HG03097 (cell line): ENCODE measurements around the gene EPB41L5.
A peak's percentile ranks its signal among the peaks of the same experiment; 100 is the strongest.
"Not testable (repeated sequence)": the region's sequence is repeated elsewhere in the genome, so short reads cannot be mapped to it uniquely, and the experiment has no call there.

ENCODE experiments used
- ATAC-seq: cut with Tn5 transposase; IDR thresholded peaks from one replicate; pipeline ENCODE4 v1.9.1; 2021; ENCODE audit not compliant: unreplicated experiment, low FRiP score

The EPB41L5 gene

DNA sequence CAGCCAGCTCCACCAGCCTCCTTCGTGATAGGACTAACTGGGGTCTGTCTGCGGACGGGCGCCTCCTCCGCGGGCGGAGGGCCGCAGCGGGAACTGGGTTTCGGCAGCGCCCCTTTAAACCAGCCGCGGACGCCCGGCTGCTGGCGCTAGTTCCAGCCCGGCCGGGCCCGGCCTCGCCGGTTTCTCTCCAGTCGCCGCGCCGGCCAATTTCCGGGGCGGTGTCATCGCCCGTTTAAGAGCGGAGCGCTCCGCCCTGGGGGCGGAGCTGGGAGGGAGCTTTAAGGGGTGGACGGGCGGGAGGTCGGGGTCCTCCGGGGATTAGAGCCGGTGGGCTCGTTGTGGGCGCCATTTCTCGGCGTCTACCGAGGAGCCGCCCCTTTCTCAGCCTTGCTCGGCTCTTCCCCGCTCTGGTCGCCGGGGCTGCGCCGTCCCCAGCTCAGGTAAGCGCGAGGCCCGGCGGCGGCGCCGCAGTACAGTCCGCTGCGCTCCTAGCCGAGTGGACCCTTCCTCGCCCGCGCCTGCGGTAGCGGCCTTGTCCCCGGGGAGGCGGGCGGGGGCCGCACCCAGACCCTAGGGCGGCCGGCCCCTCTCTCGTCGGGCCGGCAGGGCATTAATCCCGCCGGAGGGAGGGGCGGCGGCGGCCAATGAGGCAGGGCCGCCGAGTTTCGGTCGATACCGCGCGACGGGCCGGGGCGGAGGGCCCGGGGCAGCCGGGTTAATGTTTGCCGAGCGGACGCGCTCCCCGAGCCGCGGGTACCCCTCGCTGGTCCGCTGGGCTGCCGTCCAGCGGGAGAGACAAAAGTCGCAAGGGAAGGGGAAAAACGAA is at the start of gene EPB41L5:
Gene EPB41L5 (plus strand): TSS at position 307 of the 826 bp plus-strand sequence. CDS start 6,008 bp downstream, outside the sequence.
- ATAC-seq: peak; percentile 89

DNA sequence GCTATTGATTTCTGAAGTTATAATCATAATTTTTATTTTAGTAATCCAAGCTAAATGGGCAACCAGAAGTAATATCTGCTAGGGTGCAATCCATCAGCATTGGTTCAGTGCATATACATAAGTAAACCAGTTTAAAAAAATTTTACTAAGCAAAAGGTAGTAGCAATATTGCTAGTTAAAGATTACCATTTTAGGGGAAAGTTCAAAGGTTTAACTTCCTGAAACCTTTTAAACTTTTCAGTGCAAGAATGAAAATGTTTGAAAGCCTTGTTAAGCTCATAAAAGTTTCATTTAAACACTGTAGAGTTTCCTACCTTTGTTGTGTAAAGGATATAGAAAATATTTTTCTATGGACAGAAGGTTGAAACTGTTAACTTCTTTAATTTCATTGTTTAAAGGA is 31.0 kb upstream of the EPB41L5 start:
- no peak for ATAC-seq

DNA sequence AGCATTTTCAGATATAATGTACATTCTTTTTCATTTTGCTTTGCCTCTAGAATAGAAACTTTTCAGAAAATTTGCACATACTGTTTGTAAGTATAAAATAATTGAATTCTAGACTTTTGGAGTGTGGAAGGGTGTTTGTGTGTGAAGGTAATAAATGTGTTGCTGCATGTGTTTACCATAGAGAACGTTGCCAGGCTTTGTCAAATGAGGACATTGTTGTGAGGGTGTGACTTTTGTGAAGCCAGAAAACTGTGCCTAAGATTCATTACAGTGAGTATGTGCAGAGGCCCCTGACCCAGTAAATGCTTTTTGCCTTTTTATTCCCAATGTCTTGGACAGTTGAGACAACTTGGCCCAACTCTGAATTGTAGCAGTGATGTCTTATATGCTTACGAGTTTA is 30.4 kb upstream of the EPB41L5 start:
- ATAC-seq: no peak

DNA sequence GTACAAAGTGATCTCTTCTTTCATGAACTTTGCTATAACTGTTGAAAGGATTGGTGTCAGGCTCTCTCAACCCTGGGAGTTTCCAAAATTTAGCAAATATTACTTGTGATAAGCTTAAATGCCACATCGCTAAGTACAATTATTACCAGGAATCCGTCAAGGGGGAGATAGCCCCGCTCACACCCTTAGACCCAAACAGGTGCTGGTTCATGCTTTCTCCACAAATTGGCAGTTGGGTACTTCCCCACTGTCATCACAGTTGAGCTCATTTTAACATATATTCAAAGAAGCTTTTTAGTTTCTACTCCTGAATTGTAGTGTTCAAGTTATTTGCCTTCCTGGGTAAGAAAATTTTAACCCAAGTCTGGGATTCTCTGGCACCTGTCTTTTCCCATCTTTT is 29.8 kb upstream of the EPB41L5 start:
- no peak for ATAC-seq

DNA sequence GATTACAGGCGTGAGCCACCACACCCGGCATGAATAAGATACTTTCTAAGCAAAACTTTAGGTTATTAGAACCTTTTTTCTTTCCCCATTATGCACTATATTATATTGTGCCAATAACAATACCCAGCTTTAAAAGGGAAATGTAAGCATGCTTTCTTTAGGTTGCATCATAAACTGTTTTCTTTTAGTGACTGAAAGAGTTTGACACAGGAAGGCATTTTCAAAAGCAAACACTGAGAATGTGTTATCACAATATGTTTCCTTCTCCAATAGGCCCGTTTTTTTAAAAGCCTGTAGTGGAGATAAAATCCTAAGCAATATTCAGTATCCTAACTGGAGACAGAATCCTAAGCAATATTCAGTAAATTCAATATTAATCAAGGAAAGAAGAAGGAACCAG is 16.7 kb upstream of the EPB41L5 start:
- no peak for ATAC-seq

DNA sequence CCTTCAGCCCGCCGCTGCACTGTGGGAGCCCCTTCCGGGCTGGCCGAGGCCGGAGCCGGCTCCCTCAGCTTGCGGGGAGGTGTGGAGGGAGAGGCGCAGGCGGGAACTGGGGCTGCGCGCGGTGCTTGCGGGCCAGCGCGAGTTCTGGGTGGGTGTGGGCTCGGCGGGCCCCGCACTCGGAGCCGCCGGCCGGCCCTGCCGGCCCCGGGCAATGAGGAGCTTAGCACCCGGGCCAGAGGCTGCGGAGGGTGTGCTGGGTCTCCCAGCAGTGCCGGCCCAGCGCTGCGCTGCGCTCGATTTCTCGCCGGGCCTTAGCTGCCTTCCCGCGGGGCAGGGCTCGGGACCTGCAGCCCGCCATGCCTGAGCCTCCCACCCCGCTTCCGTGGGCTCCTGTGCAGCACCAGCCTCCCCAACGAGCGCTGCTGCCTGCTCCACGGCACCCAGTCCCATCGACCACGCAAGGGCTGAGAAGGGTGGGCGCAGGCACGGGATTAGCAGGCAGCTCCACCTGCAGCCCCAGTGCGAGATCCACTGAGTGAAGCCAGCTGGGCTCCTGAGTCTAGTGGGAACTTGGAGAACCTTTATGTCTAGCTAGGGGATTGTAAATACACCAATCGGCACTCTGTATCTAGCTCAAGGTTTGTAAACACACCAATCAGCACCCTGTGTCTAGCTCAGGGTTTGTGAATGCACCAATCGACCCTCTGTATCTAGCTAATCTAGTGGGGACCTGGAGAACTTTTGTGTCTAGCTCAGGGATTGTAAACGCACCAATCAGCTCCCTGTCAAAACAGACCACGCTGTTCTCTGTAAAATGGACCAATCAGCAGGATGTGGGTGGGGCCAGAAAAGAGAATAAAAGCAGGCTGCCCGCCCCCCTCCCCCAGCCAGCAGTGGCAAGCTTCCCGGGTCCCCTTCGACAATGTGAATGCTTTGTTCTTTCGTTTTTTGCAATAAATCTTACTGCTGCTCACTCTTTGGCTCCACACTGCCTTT is 15.7 kb upstream of the EPB41L5 start:
- ATAC-seq: not testable (repeated sequence)

DNA sequence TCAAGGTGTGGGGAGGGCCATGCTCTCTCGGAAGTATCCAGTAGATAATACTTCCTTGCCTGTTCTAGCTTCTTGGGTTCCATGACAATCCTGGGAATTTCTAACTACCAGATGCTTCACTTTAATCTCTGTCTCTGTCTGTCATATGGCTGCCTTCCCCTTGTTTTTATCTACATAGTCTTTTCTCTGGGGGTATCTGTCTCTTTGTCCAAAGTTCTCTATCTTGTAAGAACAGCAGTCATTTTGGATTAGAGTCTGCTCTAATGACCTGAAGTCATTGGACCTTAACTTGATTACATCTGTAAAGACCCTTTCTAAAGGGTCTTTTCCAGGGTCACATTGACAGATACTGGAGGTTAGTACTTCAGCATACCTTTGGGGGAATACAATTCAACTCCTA is 11.4 kb upstream of the EPB41L5 start:
- no peak for ATAC-seq

DNA sequence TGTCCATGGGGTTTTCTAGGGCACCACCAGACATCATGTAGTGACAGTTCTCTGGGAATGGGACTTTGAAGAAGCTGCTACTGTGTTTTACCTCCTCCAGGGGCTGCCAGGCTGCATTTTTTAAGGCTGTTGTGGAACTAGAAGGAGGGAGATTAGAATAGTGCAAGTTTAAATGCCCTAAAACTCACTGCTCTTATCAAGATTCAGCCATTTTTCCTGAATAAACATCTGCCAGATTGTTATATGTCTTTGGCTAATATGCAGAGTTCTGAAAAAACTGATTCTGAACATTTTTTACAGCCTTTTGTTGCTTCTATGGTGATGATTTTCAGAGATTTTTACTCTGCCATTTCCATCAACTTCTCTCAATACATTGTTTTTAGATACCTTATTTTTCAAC is 8.6 kb upstream of the EPB41L5 start:
- ATAC-seq: no peak

DNA sequence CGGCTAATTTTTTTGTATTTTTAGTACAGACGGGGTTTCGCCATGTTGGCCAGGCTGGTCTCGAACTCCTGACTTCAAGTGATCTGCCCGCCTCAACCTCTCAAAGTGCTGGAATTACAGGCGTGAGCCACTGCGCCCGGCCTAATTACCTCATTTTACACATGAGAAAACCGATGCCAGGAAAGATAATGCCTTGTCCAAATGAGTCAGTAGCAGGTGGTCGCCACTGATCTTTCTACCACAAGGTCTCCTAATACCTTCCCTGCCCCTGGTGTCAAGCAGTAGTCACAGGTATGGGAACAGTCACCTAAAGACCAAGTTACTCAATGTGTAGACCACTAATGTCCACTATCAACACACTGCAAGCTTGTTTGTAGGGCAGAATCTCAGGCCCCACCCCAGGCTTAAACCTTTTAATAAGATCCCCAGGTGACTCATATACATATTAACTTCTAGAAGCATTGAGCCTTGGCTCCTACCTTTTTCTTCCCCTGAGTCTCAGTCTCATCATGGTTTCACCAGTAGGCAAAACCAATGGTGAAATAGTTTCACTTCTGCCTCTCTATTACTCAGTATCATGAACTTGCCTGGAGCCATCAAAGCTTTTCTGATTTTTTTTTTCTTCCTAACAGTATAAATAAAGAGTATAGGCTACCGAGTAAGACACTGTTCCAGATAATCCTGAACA is 6.9 kb upstream of the EPB41L5 start:
- ATAC-seq: peak; percentile 85

DNA sequence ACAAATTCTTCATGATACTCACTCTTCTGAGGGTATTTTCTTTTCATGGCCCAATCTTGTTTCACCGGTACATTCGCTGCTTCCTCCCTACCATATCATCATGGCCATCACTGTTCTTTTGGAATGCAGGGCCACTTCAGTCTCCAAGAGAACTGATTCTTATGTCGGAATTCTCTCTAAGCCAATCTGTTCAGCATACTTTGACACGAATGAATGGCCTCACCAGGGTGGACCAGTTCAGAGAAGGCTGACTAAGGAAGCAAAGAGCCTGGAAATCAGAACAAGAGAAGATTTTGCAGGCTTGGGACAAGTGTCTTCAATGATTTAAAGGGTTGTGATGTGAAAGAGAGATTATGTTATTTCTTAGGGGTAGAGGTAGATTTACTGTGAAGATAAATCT is 5.0 kb upstream of the EPB41L5 start:
- no peak for ATAC-seq

DNA sequence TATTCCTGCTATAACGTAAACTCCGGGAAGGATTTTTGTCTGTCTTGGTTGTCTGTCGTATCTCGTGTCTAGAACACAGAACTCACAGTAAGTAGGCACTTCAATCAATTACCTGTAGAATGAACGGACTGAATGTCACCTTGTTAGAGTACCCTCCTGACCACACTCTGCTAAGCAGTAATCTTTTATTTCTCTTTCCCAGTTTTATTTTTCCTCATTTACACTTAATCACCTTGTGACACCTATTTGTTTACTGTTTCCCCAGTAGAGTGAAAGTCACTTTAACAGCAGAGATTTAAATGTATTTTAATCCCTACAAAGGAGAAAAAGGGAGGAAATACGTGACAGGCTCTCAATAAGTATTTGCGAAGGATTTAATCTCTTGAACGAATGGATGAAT is 514 bp upstream of the EPB41L5 start:
- no peak for ATAC-seq

DNA sequence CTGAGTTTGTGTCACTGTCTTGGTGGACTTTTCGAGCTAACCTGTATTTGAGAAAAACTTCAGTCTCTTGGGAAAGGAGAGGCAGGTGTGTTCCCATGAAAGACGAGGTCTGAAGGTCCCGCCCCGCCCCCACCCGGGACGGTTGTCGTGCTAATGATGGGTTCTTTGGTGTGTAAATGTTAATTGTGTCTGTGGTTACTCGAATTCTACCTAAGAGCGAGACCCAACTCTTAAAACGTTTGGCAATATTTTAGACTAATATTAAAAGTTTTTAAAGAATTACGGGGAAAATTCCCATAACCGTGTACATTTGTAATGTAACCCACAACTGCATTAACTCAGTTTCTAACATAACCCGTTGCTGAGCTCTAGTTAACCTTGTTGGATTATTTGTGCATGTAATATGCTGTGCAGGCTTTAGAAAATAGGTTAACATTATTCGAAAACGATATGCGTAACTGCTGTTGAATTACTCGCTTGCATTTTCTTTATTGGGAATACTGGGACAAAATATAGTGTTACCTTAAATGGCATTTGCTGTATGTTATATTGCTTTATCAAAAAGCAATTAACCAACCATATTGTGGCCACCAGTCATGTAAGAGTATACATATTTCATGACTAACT is 833 bp downstream of the EPB41L5 start:
- ATAC-seq: peak; percentile 6

DNA sequence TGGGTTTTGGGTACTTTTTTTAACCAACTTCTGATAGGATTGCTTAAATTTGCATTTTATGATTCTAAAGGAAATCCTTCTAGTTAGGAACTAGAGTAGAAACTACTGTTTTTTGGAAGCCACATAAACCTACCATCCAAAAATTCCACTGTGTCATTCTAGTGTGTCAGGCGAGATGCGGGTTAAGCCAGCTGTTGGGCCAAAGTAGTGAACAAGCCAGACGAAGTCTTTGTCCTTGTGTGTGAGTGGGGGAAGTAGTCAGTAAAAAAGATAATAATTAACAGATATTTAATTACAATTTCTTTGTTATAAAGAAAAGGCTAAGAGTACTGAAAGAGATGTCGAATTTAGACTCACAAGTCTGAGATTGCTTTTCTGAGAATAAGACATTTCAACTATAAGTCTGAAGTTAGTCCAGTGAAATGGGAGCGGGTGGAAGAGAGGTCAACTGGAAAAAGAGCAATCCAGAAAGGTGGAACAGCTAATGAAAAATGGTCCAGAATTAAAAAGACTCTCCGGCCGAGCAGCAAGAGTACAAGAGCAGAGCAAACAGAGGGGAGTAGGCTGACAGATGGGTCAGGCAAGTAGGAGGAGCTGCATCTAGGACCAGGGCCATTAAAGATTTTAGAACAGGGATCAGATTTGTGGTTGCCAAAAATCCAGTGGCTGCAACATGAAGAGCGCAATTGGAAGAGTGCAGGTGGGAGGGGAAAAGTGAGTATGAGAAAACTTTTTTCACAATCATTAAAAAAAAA is 1.5 kb downstream of the EPB41L5 start:
- ATAC-seq: no peak

DNA sequence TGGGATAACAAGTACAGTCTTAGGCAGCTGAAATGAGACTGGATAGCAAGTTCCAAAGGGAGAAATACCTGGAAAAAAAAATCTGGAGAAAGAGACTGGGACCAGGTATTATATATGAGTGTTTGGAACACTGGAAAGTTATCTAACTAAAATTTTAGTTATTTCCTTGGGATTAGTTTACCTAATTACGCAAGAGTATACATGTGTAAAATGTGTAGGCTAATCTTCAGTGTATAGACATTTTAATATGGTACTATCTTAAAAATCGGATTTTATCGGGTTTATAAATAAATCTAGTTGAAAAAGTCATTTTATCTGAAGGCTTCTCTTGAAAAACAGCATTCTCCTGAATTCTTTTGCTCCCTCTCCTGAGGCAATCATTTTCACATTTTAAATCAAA is 3.9 kb downstream of the EPB41L5 start:
- ATAC-seq: no peak

DNA sequence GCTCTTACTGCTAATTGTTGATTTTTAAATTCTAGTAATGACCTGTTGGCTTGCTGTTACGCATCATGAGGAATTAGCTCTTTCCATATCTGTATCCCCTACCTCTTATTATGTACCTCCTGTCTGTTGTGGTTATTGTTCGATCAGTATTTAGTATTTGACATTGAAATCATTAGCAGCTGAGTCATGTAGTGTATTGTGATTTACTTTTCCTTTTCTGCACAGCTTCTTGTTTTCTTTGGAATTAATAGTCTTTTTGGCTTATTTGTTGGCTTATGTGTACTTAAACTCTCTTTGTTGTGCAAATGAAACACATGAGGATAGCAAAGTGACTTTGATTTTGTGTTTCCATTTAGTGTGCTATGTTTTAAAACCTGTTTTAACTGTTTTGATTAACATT is 4.3 kb downstream of the EPB41L5 start:
- ATAC-seq: no peak

DNA sequence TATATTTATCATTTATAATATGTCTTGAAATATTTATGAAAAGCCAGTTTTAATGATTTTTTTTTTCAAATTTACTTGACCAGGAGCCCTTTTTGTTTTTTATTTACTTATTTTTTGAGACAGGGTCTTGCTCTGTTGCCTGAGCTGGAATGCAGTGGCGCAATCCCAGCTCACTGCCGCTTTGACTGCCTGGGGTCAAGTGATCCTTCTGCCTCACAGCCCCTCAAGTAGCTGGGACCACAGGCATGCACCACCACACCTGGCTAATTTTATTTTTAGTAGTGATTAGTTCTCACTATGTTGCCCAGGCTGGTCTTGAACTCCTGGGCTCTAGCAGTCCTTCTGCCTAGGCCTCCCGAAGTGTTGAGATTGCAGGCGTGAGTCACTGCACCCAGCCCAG is 5.7 kb downstream of the EPB41L5 start:
- ATAC-seq: no peak

DNA sequence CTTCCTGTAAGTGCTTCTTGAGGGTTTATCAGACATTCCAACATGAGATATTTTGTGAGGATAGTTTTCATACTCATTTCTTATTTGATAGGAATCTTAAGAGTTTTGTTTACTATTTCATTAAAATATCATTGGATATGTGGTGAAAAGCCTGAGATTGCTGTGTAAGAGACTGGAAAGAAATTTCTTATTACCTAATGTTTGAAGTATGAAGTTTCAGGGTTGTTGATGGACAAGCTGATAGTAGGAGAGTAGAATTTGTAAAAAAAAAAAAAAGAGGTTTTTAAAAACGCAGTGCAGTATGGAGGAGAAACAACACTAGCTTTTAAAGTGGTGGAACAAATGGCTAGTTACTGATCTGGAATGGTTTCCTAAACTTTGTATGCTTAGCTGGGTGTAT is 7.7 kb downstream of the EPB41L5 start:
- no peak for ATAC-seq

DNA sequence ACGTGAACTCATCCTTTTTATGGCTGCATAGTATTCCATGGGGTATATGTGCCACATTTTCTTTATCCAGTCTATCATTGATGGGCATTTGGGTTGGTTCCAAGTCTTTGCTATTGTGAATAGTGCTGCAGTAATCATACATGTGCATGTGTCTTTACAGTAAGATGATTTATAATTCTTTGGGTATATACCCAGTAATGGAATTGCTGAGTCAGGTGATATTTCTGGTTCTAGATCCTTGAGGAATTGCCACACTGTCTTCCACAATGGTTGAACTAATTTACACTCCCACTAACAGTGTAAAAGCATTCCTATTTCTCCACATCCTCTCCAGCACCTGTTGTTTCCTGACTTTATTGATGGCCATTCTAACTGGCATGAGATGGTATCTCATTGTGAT is 9.6 kb downstream of the EPB41L5 start:
- not testable (repeated sequence) for ATAC-seq

DNA sequence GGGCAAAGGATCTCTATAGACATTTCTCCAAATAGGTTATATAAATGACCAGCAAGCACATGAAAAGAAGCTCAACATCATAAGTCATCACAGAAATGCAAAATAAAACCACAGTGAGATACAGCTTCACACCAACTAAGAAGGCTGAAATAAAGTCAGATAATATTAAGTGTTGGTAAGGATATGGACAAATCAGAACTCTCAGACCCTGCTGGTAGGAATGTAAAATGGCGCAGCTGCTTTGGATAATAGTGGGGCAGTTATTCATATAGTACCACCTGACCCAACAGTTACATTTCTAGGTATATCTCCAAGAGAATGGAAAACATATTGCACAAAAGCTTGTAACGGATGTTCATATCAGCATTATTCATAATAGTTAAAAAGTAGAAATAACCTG is 14.0 kb downstream of the EPB41L5 start:
- ATAC-seq: no peak

DNA sequence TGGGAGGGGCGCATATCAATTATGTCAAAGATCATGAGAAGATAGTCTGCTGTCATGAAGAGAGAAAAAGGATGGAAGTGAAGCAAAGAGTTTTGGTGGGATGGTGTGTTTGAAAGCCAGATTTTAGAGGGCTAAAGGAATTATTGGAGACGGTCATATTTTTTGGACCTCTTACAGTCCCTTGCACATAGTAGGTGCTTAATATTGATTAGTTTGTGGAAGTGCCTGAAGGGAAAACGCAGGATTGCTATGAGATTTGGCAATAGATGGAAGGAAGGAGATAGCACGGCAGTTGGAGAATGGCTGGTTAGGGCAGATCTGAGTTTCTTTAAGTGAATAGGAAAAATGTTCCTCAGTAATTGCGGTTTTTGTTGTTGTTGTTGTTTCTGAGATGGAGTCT is 15.9 kb downstream of the EPB41L5 start:
- ATAC-seq: no peak
